H1 (cell line): ENCODE results near the gene DACT1.

Experiments used
- ATF2 ChIP-seq: IDR thresholded peaks from 2 replicates; pipeline ENCODE4 v1.6.1; 2012; ENCODE audit warnings: low read length, inconsistent platforms
- CHD2 ChIP-seq: IDR thresholded peaks from 2 replicates; pipeline ENCODE4 v1.6.1; 2012; ENCODE audit warnings: low read length, improper control_type of control experiment
- CTCF ChIP-seq, 3 experiments: IDR thresholded peaks; 1 replicate in 2 of 3; 2 replicates in 1 of 3; pipeline versions ENCODE4 v1.5.1 to v1.6.1; 2011; ENCODE audit warnings: low read length in 3 of 3, mild to moderate bottlenecking in 3 of 3, inconsistent platforms in 2 of 3, low read depth in 1 of 3, moderate library complexity in 1 of 3; ENCODE audit not compliant: insufficient read depth in 1 of 3; ENCODE audit errors: control extremely low read depth in 1 of 3
- JUND ChIP-seq: IDR thresholded peaks from 2 replicates; pipeline ENCODE4 v1.6.1; 2011; ENCODE audit warnings: mild to moderate bottlenecking, improper control_type of control experiment, low read length
- PHF8 ChIP-seq: fragments of 200-600 bp; sonication (generic); conservative IDR thresholded peaks from 2 replicates; pipeline ENCODE4 v1.7.1; 2012; ENCODE audit warnings: low read depth, mild to moderate bottlenecking, inconsistent platforms, low read length, moderate library complexity
- POLR2A ChIP-seq, 2 experiments: IDR thresholded peaks; 1 replicate in 1 of 2; 2 replicates in 1 of 2; pipeline ENCODE4 v1.6.1; 2011; ENCODE audit warnings: low read depth in 2 of 2, low read length in 2 of 2, mild to moderate bottlenecking in 2 of 2; ENCODE audit errors: control extremely low read depth in 1 of 2
- POLR2AphosphoS5 ChIP-seq: IDR thresholded peaks from 2 replicates; pipeline ENCODE4 v1.6.1; 2011; ENCODE audit warnings: low read depth, low read length
- RAD21 ChIP-seq, 2 experiments: IDR thresholded peaks in 1 of 2; conservative IDR thresholded peaks in 1 of 2; 2 replicates each; pipeline ENCODE4 v1.6.1; 2011; ENCODE audit warnings: low read depth in 2 of 2, low read length in 2 of 2, improper control_type of control experiment in 1 of 2, inconsistent platforms in 1 of 2, mild to moderate bottlenecking in 1 of 2, moderate library complexity in 1 of 2
- SIN3A ChIP-seq, 2 experiments: IDR thresholded peaks in 1 of 2; conservative IDR thresholded peaks in 1 of 2; 2 replicates each; pipeline ENCODE4 v1.6.1; 2011 to 2012; ENCODE audit warnings: low read length in 2 of 2, improper control_type of control experiment in 1 of 2, low read depth in 1 of 2, mild to moderate bottlenecking in 1 of 2
- SP1 ChIP-seq: IDR thresholded peaks from 2 replicates; pipeline ENCODE4 v1.6.1; 2011; ENCODE audit warnings: low read depth, low read length
- SUZ12 ChIP-seq: fragments of 200-600 bp; sonication (generic); IDR thresholded peaks from 2 replicates; pipeline ENCODE4 v1.6.1; 2012; ENCODE audit warnings: mild to moderate bottlenecking, inconsistent platforms, low read length, moderate library complexity, mixed read lengths
- TCF12 ChIP-seq: IDR thresholded peaks from 2 replicates; pipeline ENCODE4 v1.6.1; 2011; ENCODE audit warnings: low read depth, mild to moderate bottlenecking, low read length

- TF ChIP-seq JUND (no peak), CTCF (IDR thresholded peaks at IDR 0.05; ENCODE audit: control extremely low read depth in 1 of 3, insufficient read depth in 1 of 3, low read depth in 1 of 3, low read length in 3 of 3) (no peak), SIN3A (conservative IDR thresholded peaks at IDR 0.05 in 1 of 2, IDR thresholded peaks at IDR 0.05 in 1 of 2; ENCODE audit: low read depth in 1 of 2, low read length in 2 of 2) (no peak), POLR2A (IDR thresholded peaks at IDR 0.05; ENCODE audit: control extremely low read depth in 1 of 2, low read depth in 2 of 2, low read length in 2 of 2) (no peak), SUZ12 (no peak), CHD2 (no peak), POLR2AphosphoS5 (no peak), ATF2 (no peak), PHF8 (no peak), RAD21 (IDR thresholded peaks at IDR 0.05 in 1 of 2, conservative IDR thresholded peaks at IDR 0.05 in 1 of 2; ENCODE audit: low read depth in 2 of 2, low read length in 2 of 2) (no peak), SP1 (no peak), TCF12 (no peak)
These were observed 33.7 kb downstream of the DACT1 start for GRCh38 chr14:58671436-58671835.
